GM12878 (cell line): ENCODE data around the gene PSME3IP1. TPM values are rescaled to one million over a fixed set of nuclear protein-coding genes. Genes with fewer than 3 reads are reported as not detected.
A peak's percentile ranks its signal among the peaks of the same experiment; 100 is the strongest.

Source experiments
- ATAC-seq: fragments of 200-7000 bp; cut with Tn5 transposase; 3 replicates; pipeline ENCODE4 v1.9.1; 2020; ENCODE audit warnings: mild to moderate bottlenecking, moderate library complexity
- BruUV-seq: library from RNA; stranded (reverse); fragments of 400-500 nt; replicated peaks from 2 replicates; lab custom pipeline; 2021; lab: Mats Ljungman, UMichigan
- CTCF ChIA-PET: fragments of 300-600 bp; sonication (Branson Sonifier 250); formaldehyde crosslinking; extraction: SDS; loops from one replicate; lab custom pipeline; 2021; ENCODE audit warnings: inconsistent platforms; lab: Yijun Ruan, JAX
- POLR2A ChIA-PET: fragments of 350-600 bp; formaldehyde crosslinking; extraction: SDS; loops from one replicate; lab custom pipeline; 2021; ENCODE audit warnings: inconsistent platforms; lab: Charles Lee
- RAD21 ChIA-PET: fragments of 300-600 bp; sonication (Branson Sonifier 250); formaldehyde crosslinking; loops from one replicate; lab custom pipeline; 2023; ENCODE audit warnings: antibody characterized with exemption; ENCODE audit not compliant: unreplicated experiment; lab: Charles Lee
- SMC1A ChIA-PET: fragments of 300-600 bp; sonication (Branson Sonifier 250); formaldehyde crosslinking; loops from one replicate; lab custom pipeline; 2023; ENCODE audit not compliant: unreplicated experiment, uncharacterized antibody; lab: Charles Lee
- DNase-seq: peaks from one replicate; pipeline ENCODE4 v3.0.0-alpha.2; 2011; ENCODE audit warnings: low read depth, low spot score
- FAIRE-seq: peaks from 3 replicates; lab custom pipeline; 2011; peaks lifted over from hg19 to GRCh38; lab: Jason Lieb, UNC
- H2AFZ ChIP-seq: 2 replicates; pipeline ENCODE4 v1.6.0; 2011; ENCODE audit warnings: low read depth, low read length, control low read depth; ENCODE audit not compliant: control insufficient read depth
- H3K27ac ChIP-seq: 2 replicates; pipeline ENCODE4 v1.5.1; 2011; ENCODE audit warnings: control low read depth; ENCODE audit not compliant: control insufficient read depth, insufficient read depth
- H3K27me3 ChIP-seq, 2 experiments: replicated peaks in 1 of 2; 2 replicates each; pipeline versions ENCODE4 v1.6.0 to v1.6.1; 2011; ENCODE audit warnings: low read length in 1 of 2; ENCODE audit not compliant: control insufficient read depth in 2 of 2, insufficient read depth in 2 of 2
- H3K36me3 ChIP-seq, 2 experiments: 2 replicates each; pipeline ENCODE4 v1.5.1; 2011; ENCODE audit warnings: low read length in 1 of 2; ENCODE audit not compliant: control insufficient read depth in 2 of 2, insufficient read depth in 2 of 2
- H3K4me1 ChIP-seq: 2 replicates; pipeline ENCODE4 v1.6.1; 2011; ENCODE audit warnings: mild to moderate bottlenecking, low read length, moderate library complexity, mixed read lengths; ENCODE audit not compliant: control insufficient read depth, insufficient read depth
- H3K4me2 ChIP-seq: 2 replicates; pipeline ENCODE4 v1.6.0; 2011; ENCODE audit warnings: control low read depth; ENCODE audit not compliant: control insufficient read depth, insufficient read depth
- H3K4me3 ChIP-seq: fragments of 200-600 bp; sonication (generic); 2 replicates; pipeline ENCODE4 v1.5.1; 2016
- H3K79me2 ChIP-seq: 2 replicates; pipeline ENCODE4 v1.6.0; 2011; ENCODE audit warnings: low read length; ENCODE audit not compliant: control insufficient read depth, insufficient read depth
- H3K9ac ChIP-seq: 2 replicates; pipeline ENCODE4 v1.8.0; 2011; ENCODE audit warnings: low read length, control low read depth, mixed read lengths; ENCODE audit not compliant: control insufficient read depth, insufficient read depth
- H3K9me3 ChIP-seq: replicated peaks from 3 replicates; pipeline ENCODE4 v1.5.1; 2011; ENCODE audit warnings: mild to moderate bottlenecking, low read length; ENCODE audit not compliant: control insufficient read depth, insufficient read depth
- H4K20me1 ChIP-seq: 2 replicates; pipeline ENCODE4 v1.6.0; 2011; ENCODE audit not compliant: control insufficient read depth, insufficient read depth
- POLR2A ChIP-seq: IDR thresholded peaks from 2 replicates; pipeline ENCODE4 v1.6.1; 2011; ENCODE audit warnings: low read depth, mild to moderate bottlenecking, low read length
- ZBTB4 ChIP-seq: fragments of 450-650 bp; formaldehyde crosslinking; IDR thresholded peaks from 2 replicates; pipeline ENCODE4 v1.4.0; 2022; ENCODE audit warnings: mild to moderate bottlenecking, moderate library complexity
- ZZZ3 ChIP-seq: IDR thresholded peaks from 2 replicates; pipeline ENCODE4 v1.6.1; 2011; ENCODE audit warnings: low read depth; ENCODE audit not compliant: control insufficient read depth, insufficient read length
- WGBS: methylation state at CpG from one replicate; pipeline ENCODE4 v1.1.6; 2016; ENCODE audit warnings: low lambda C conversion rate; ENCODE audit not compliant: insufficient replicate concordance, insufficient coverage; ENCODE audit errors: missing lambda C conversion rate; 5-methylcytosine and 5-hydroxymethylcytosine counted together
- in situ Hi-C: fragments of 300-500 bp; cut with MboI; formaldehyde crosslinking; loops from 9 replicates; pipeline ENCODE4 v1.14.3; 2018; ENCODE audit warnings: mixed read lengths
- intact Hi-C: fragments of 100-400 bp; cut with micrococcal nuclease; formaldehyde crosslinking; loops from one replicate; pipeline ENCODE4 v1.14.2; 2022; ENCODE audit not compliant: unreplicated experiment
- polyA plus RNA-seq, 11 experiments: library from polyadenylated mRNA; depleted of rRNA in 4 of 11; unstranded in 6 of 11; stranded (reverse) in 5 of 11; fragments of >200 nt; fragmentation: Nextera tagmentation in 4 of 11; fragmentation: Illumina TruSeq in 1 of 11; extraction: Ambion mirVana in 4 of 11; extraction: Trizol in 1 of 11; gene quantifications; 1 replicate in 1 of 11; 2 replicates in 10 of 11; pipeline versions ENCODE4 v1.2.1 to v1.2.3, GENCODE V29; 2011 to 2016; ENCODE audit warnings: inconsistent platforms in 2 of 11, missing spikeins in 2 of 11, low read depth in 1 of 11
- total RNA-seq, 4 experiments: library from RNA; depleted of rRNA in 3 of 4; stranded (reverse); fragments of >200 nt in 3 of 4; fragmentation: Illumina TruSeq in 1 of 4; extraction: Trizol in 1 of 4; gene quantifications; 2 replicates each; pipeline versions ENCODE4 v1.2.1 to v1.2.3, GENCODE V29; 2013 to 2021

Gene PSME3IP1
- total and polyA plus RNA-seq, 10 of the 15 experiments (the other 5 are each of a cell fraction or from before 2014, with no cell fraction given), result 67.9 to 174 (median 111) TPM

- H3K27ac ChIP-seq, result no peak overlapping the region
- no peak for DNase-seq
- no peak overlapping the region for H3K9ac ChIP-seq
- H3K4me3 ChIP-seq, result no peak overlapping the region
- SMC1A ChIA-PET, result interaction anchor here (0.8 to 1.2 kb wide), 6 partner anchors 16 to 90 kb away, joined by 3 read pairs; no protein-coding TSS in a partner anchor
- in situ Hi-C loops (no loop called here), intact Hi-C loops (no loop called here)
- H3K4me1 ChIP-seq, result peaks cover 15% of the 10 kb centered on the region
- no peak for FAIRE-seq
- RAD21 ChIA-PET, result interaction anchor here (0.7 to 1.4 kb wide), 3 partner anchors 24 to 58 kb away, joined by 3 to 5 read pairs (median 3); partner anchors contain the start of gene CPNE2
- POLR2A ChIA-PET, result interaction anchor here (1.0 to 1.8 kb wide), 3 partner anchors 9 to 24 kb away, joined by 3 to 7 read pairs (median 3); no protein-coding TSS in a partner anchor
- TF ChIP-seq ZZZ3 (no peak), ZBTB4 (CRISPR knock-in tag) (no peak), POLR2A (0 out of 2 replicates have a peak, but pooled peaks have one; percentile 25)
- H3K9me3 ChIP-seq, result no peaks in the 10 kb centered on the region
- H3K27me3 ChIP-seq, result no peaks in the 10 kb centered on the region
- no peak overlapping the region for H2AFZ ChIP-seq
- BruUV-seq, result no TSS peak
- H3K36me3 ChIP-seq, result peaks cover 15 to 23% of the 10 kb centered on the region in 2 experiments
- H3K4me2 ChIP-seq, result no peak overlapping the region
- H3K79me2 ChIP-seq, result no peaks in the 10 kb centered on the region
- H4K20me1 ChIP-seq, result no peaks in the 10 kb centered on the region
- WGBS, result 98% methylated on average over 9 of the region's 9 CpGs
- CTCF ChIA-PET, result interaction anchor here (0.9 to 2.8 kb wide), 5 partner anchors 9 to 187 kb away, joined by 3 to 14 read pairs (median 3); partner anchors contain the start of gene CPNE2
- ATAC-seq, result no peak
Measured at GRCh38 chr16:57150682-57151330, 35.0 kb downstream of the PSME3IP1 start.
